GM23248 (cell line): Measurements from ENCODE around the gene AGAP2. TPM values are rescaled to one million over a fixed set of nuclear protein-coding genes. Genes with fewer than 3 reads are reported as not detected.

Experiments
- DNase-seq: peaks from one replicate; pipeline ENCODE4 v3.0.0-alpha.2; 2015
- H2AFZ ChIP-seq: fragments of 200-600 bp; sonication (generic); 2 replicates; pipeline ENCODE4 v1.6.1; 2016; ENCODE audit warnings: antibody characterized with exemption
- H3F3A ChIP-seq: fragments of 200-600 bp; sonication (generic); 2 replicates; pipeline ENCODE4 v1.6.1; 2016; ENCODE audit warnings: mild to moderate bottlenecking, antibody characterized with exemption, mixed run types; ENCODE audit not compliant: insufficient read depth
- H3K27ac ChIP-seq: fragments of 200-600 bp; sonication (generic); 2 replicates; pipeline ENCODE4 v1.5.1; 2016; ENCODE audit warnings: mild to moderate bottlenecking
- H3K27me3 ChIP-seq: fragments of 200-600 bp; sonication (generic); replicated peaks from 2 replicates; pipeline ENCODE4 v1.6.1; 2016; ENCODE audit warnings: mild to moderate bottlenecking; ENCODE audit not compliant: insufficient read depth
- H3K36me3 ChIP-seq: fragments of 200-600 bp; sonication (generic); 2 replicates; pipeline ENCODE4 v1.6.1; 2016; ENCODE audit warnings: low read depth, mild to moderate bottlenecking
- H3K4me1 ChIP-seq: fragments of 200-600 bp; sonication (generic); 2 replicates; pipeline ENCODE4 v1.6.1; 2016; ENCODE audit warnings: mild to moderate bottlenecking; ENCODE audit not compliant: insufficient read depth
- H3K4me2 ChIP-seq: fragments of 200-600 bp; sonication (generic); one replicate; pipeline ENCODE4 v1.6.1; 2016; ENCODE audit warnings: mild to moderate bottlenecking; ENCODE audit not compliant: unreplicated experiment
- H3K4me3 ChIP-seq: fragments of 200-600 bp; sonication (generic); 2 replicates; pipeline ENCODE4 v1.5.1; 2016; ENCODE audit warnings: mild to moderate bottlenecking
- H3K79me2 ChIP-seq: fragments of 200-600 bp; sonication (generic); 2 replicates; pipeline ENCODE4 v1.6.1; 2016; ENCODE audit warnings: mild to moderate bottlenecking; ENCODE audit not compliant: insufficient read depth
- H3K9ac ChIP-seq: fragments of 200-600 bp; sonication (generic); 2 replicates; pipeline ENCODE4 v1.6.1; 2016; ENCODE audit warnings: mild to moderate bottlenecking
- H3K9me2 ChIP-seq: fragments of 200-600 bp; sonication (generic); 2 replicates; pipeline ENCODE4 v1.6.1; 2016; ENCODE audit warnings: mixed run types, mild to moderate bottlenecking, moderate library complexity; ENCODE audit not compliant: insufficient read depth
- H3K9me3 ChIP-seq: fragments of 200-600 bp; sonication (generic); one replicate; pipeline ENCODE4 v1.6.1; 2017; ENCODE audit warnings: low read depth
- H4K20me1 ChIP-seq: fragments of 200-600 bp; sonication (generic); 2 replicates; pipeline ENCODE4 v1.6.0; 2016; ENCODE audit not compliant: insufficient read depth
- EZH2 ChIP-seq: fragments of 200-600 bp; sonication (generic); IDR thresholded peaks from 2 replicates; pipeline ENCODE4 v1.6.1; 2018; ENCODE audit warnings: antibody characterized with exemption, mild to moderate bottlenecking; ENCODE audit not compliant: insufficient read depth, poor library complexity, severe bottlenecking
- EZH2phosphoT487 ChIP-seq: fragments of 200-600 bp; sonication (generic); IDR thresholded peaks from 2 replicates; pipeline ENCODE4 v1.6.1; 2018; ENCODE audit warnings: antibody characterized with exemption, moderate library complexity, mild to moderate bottlenecking, low read depth; ENCODE audit not compliant: insufficient read depth
- WGBS, 2 experiments: methylation state at CpG; one replicate each; pipeline ENCODE4 v1.1.6; 2015 to 2017; ENCODE audit warnings: low lambda C conversion rate in 2 of 2, low coverage in 1 of 2; ENCODE audit errors: missing lambda C conversion rate in 2 of 2; 5-methylcytosine and 5-hydroxymethylcytosine counted together
- in situ Hi-C: fragments of 300-500 bp; cut with MboI; formaldehyde crosslinking; loops from 2 replicates; pipeline ENCODE4 v1.15.0; 2020
- polyA plus RNA-seq: library from polyadenylated mRNA; unstranded; fragments of >200 nt; fragmentation: Nextera tagmentation; extraction: Ambion mirVana; gene quantifications from 2 replicates; pipeline ENCODE4 v1.2.1, GENCODE V29; 2016
- total RNA-seq: library from RNA; depleted of rRNA; stranded (reverse); fragments of >200 nt; shearing (Covaris generic); gene quantifications from 2 replicates; pipeline ENCODE4 v1.2.3, GENCODE V29; 2014; rRNA removed

AGAP2 gene
- total RNA-seq (under 0.01 TPM in 1 of 2 replicates, not detected in the other), polyA plus RNA-seq (0.11 TPM in 1 of 2 replicates, not detected in the other)

DNA sequence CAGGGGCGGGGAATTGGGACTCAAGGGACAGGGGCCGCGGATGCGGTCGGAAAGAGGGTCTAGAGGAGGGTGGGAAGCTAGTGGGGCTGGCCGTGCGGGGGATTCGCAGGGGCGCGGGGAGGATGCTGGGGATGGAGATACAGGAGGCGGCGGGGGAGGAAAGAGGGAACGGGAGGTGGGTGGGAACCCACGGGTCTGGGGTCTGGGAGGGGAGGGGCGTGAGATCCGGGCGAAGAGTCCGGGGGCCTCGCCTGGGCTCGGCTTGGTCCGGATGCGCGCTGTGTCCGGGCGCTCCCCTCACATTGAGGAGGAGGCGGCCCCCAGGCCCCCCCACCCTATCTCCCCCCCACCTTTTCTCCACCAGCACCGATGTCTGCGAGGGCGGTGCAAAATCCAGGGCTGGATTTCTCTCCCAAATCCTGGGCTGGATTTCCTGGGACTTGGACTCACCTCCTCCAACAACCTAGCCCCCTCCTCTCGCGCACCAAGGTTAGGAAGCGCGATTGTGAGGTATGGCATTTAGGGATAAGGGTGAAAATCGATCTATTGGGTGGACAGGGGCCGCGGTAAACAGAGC is at the start of gene AGAP2:
AGAP2 (minus strand) TSS at position 82 of the 577 bp plus-strand sequence. CDS start 496 bp downstream, outside the sequence.
- Histone ChIP-seq H3K36me3 (no peaks in the 10 kb centered on the region), H2AFZ (no peak within 1 kb of the TSS), H3K27me3 (peaks cover 40% of the 10 kb centered on the region), H3F3A (no peaks in the 10 kb centered on the region), H4K20me1 (no peaks in the 10 kb centered on the region), H3K9me3 (no peaks in the 10 kb centered on the region), H3K4me1 (no peaks in the 10 kb centered on the region), H3K4me2 (peak within 1 kb of the TSS; percentile 74), H3K9ac (no peak within 1 kb of the TSS), H3K9me2 (no peaks in the 10 kb centered on the region), H3K79me2 (no peaks in the 10 kb centered on the region), H3K4me3 (peak within 1 kb of the TSS; percentile 53), H3K27ac (no peak within 1 kb of the TSS)
- DNase-seq = peak; percentile 27
- in situ Hi-C loops = no loop called here
- WGBS, 2 experiments = 1 to 2% methylated on average over 9 to 36 of the region's 36 CpGs
- TF ChIP-seq EZH2 (peak; percentile 77), EZH2phosphoT487 (0 out of 2 replicates have a peak, but pooled peaks have one; percentile 6)

DNA sequence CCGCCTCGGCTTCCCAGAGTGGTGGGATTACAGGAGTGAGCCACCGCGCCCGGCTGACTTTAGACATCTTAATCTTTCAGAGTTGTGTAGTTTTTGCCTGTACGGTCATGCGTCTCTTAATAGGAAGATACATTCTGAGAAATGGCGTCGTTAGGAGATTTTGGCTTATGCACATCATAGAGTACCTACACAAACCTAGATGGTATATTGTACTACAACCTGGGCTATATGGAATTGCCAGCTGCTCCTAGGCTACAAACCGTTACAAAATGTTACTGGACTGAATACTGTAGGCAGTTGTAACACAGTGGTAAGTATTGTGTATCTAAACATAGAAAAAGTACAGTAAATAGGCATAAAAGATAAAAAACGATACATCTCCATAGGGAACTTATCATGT is 45.3 kb upstream of the AGAP2 start:
- in situ Hi-C loops = no loop called here
- peaks cover 25% of the 10 kb centered on the region for H3K36me3 ChIP-seq
- WGBS, 2 experiments = 94% methylated on average over 11 of the region's 11 CpGs
- H3K4me2 ChIP-seq = peak overlapping the region; percentile 93
- DNase-seq = no peak
- H3K9ac ChIP-seq = no peak overlapping the region; the same call in 1 of the 2 replicates
- H3K9me2 ChIP-seq = no peaks in the 10 kb centered on the region
- TF ChIP-seq EZH2 (no peak), EZH2phosphoT487 (no peak)
- peaks cover 3% of the 10 kb centered on the region; the same call in 1 of the 2 replicates for H3K4me1 ChIP-seq
- H4K20me1 ChIP-seq = no peaks in the 10 kb centered on the region
- H3K4me3 ChIP-seq = peak overlapping the region; percentile 98; the same call in 1 of the 2 replicates
- no peaks in the 10 kb centered on the region for H3K27me3 ChIP-seq
- H3K9me3 ChIP-seq = no peaks in the 10 kb centered on the region
- peaks cover 17% of the 10 kb centered on the region for H3F3A ChIP-seq
- H3K79me2 ChIP-seq = peaks cover 54% of the 10 kb centered on the region
- H2AFZ ChIP-seq = no peak overlapping the region
- H3K27ac ChIP-seq = no peak overlapping the region

DNA sequence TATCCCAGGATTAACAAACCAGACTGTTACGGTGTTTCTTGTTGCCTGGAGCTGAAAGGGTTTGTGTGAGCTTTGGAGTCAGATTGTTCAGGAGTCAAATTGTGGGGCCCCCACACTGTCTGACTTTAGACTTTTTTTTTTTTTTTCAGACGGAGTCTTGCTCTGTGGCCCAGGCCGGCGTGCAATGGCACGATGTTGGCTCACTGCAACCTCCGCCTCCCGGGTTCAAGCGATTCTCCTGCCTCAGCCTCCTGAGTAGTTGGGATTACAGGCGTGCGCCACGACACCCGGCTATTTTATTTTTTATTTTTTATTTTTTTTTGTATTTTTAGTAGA is 44.9 kb upstream of the AGAP2 start:
- 71 to 72% methylated on average over 12 of the region's 12 CpGs for WGBS, 2 experiments
- Histone ChIP-seq H3K4me2 (peak overlapping the region; percentile 93), H3K9me2 (no peaks in the 10 kb centered on the region), H3K9me3 (no peaks in the 10 kb centered on the region), H3F3A (peaks cover 17% of the 10 kb centered on the region), H3K36me3 (peaks cover 25% of the 10 kb centered on the region), H3K4me3 (peak overlapping the region; percentile 98), H4K20me1 (no peaks in the 10 kb centered on the region), H3K4me1 (peaks cover 3% of the 10 kb centered on the region; the same call in 1 of the 2 replicates), H3K9ac (peak overlapping the region; percentile 94), H2AFZ (no peak overlapping the region), H3K27me3 (no peaks in the 10 kb centered on the region), H3K27ac (no peak overlapping the region), H3K79me2 (peaks cover 50% of the 10 kb centered on the region)
- no peak for DNase-seq
- TF ChIP-seq EZH2 = no peak
- no peak for TF ChIP-seq EZH2phosphoT487
- in situ Hi-C loops = no loop called here

DNA sequence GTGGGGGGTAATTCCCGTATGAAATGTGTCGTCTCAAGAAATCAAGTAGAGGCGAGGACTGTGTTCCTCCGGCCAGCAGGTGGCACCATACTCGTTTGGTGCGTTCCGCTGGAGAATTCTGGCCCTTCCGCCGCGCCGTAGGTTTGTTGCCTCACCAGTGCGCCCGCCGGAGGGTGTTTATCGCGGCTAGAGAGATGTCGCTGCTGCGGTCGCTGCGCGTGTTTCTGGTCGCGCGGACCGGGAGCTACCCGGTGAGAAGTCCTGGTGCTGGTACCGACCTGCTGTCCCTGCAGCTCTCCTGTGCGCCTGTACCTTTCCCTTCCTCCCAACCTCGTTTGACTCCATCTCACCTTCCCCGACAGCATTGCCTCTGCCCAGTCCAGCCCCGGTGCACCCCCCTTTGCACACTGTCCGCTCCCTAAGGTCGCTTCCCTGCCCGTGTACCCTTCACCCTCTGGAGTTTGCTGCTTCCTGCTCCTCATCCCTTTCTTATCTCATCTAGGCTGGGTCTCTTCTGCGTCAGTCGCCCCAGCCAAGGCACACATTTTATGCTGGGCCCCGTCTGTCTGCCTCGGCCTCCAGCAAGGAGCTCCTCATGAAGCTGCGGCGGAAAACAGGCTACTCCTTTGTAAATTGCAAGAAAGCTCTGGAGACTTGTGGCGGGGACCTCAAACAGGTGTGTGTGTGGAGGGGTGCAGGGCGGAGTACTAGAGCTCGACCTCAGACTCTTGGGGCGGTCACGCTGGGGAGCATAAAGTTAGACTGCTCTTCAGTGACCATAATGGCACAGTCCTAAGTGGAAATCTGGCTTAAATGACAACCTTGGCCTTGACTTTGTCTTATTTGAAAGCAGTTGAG is 44.3 kb upstream of the AGAP2 start, which contains the start of gene TSFM:
TSFM (plus strand) TSS at position 180 of the 858 bp plus-strand sequence; CDS start at position 195, 15 bp downstream.
- H3K9me2 ChIP-seq = no peaks in the 10 kb centered on the region
- peak; percentile 97 for DNase-seq
- peak within 1 kb of the TSS; percentile 94 for H3K9ac ChIP-seq
- H3K4me1 ChIP-seq = peaks cover 3% of the 10 kb centered on the region; the same call in 1 of the 2 replicates
- H2AFZ ChIP-seq = peak within 1 kb of the TSS; percentile 83
- peaks cover 46% of the 10 kb centered on the region for H3K79me2 ChIP-seq
- H3K27ac ChIP-seq = peak within 1 kb of the TSS; percentile 40
- H4K20me1 ChIP-seq = no peaks in the 10 kb centered on the region
- H3K27me3 ChIP-seq = no peaks in the 10 kb centered on the region
- in situ Hi-C loops = no loop called here
- peak within 1 kb of the TSS; percentile 98 for H3K4me3 ChIP-seq
- H3K36me3 ChIP-seq = peaks cover 25% of the 10 kb centered on the region
- H3K4me2 ChIP-seq = peak within 1 kb of the TSS; percentile 93
- H3K9me3 ChIP-seq = no peaks in the 10 kb centered on the region
- TF ChIP-seq EZH2 (no peak), EZH2phosphoT487 (no peak)
- peaks cover 17% of the 10 kb centered on the region for H3F3A ChIP-seq
- 1 to 2% methylated on average over 45 of the region's 45 CpGs for WGBS, 2 experiments
